ENCODE measurements around the gene CENPM.

CENPM gene

GRCh38 chr22:41966607-41967240 lies 19.8 kb upstream of the CENPM start:
- Histone ChIP-seq H3K9ac (ENCODE audit: low read length) (no peak overlapping the region), H3K27ac (ENCODE audit: low read depth, low read length) (no peak overlapping the region), H3F3A (ENCODE audit: insufficient read depth) (no peaks in the 10 kb centered on the region), H3K27me3 (ENCODE audit: low read length) (no peaks in the 10 kb centered on the region), H3K36me3 (ENCODE audit: low read length) (no peaks in the 10 kb centered on the region), H3K4me2 (ENCODE audit: low read depth, low read length, poor library complexity, severe bottlenecking) (no peak overlapping the region), H3K9me2 (replicated peaks; ENCODE audit: insufficient read depth, low read length) (no peaks in the 10 kb centered on the region), H2AFZ (ENCODE audit: low read depth, low read length, severe bottlenecking) (no peak overlapping the region), H3K4me3 (ENCODE audit: insufficient read depth, low read length, poor library complexity, severe bottlenecking) (no peak overlapping the region), H4K20me1 (ENCODE audit: low read depth, low read length) (no peaks in the 10 kb centered on the region), H3K79me2 (ENCODE audit: insufficient read depth, low read length) (no peaks in the 10 kb centered on the region), H3K9me3 (ENCODE audit: insufficient read depth, low read length) (no peaks in the 10 kb centered on the region)
- peak; percentile 24 for TF ChIP-seq CTCF (IDR thresholded peaks at IDR 0.05; ENCODE audit: insufficient read depth, low read length, poor library complexity, severe bottlenecking)
- no peak for TF ChIP-seq EZH2phosphoT487 (conservative IDR thresholded peaks at IDR 0.05; ENCODE audit: low read length)

- H3K4me2 ChIP-seq (ENCODE audit: low read depth, low read length, poor library complexity, severe bottlenecking), result no peak overlapping the region
- no peak overlapping the region for H3K4me3 ChIP-seq (ENCODE audit: insufficient read depth, low read length, poor library complexity, severe bottlenecking)
- H3K27me3 ChIP-seq (ENCODE audit: low read length), result no peaks in the 10 kb centered on the region
- no peak overlapping the region for H2AFZ ChIP-seq (ENCODE audit: low read depth, low read length, severe bottlenecking)
- no peaks in the 10 kb centered on the region for H3K79me2 ChIP-seq (ENCODE audit: insufficient read depth, low read length)
- no peak overlapping the region for H3K9ac ChIP-seq (ENCODE audit: low read length)
- H4K20me1 ChIP-seq (ENCODE audit: low read depth, low read length), result no peaks in the 10 kb centered on the region
- no peak overlapping the region for H3K27ac ChIP-seq (ENCODE audit: low read depth, low read length)
- H3K9me2 ChIP-seq (replicated peaks; ENCODE audit: insufficient read depth, low read length), result no peaks in the 10 kb centered on the region
- no peak for TF ChIP-seq EZH2phosphoT487 (conservative IDR thresholded peaks at IDR 0.05; ENCODE audit: low read length)
- no peak for TF ChIP-seq CTCF (IDR thresholded peaks at IDR 0.05; ENCODE audit: insufficient read depth, low read length, poor library complexity, severe bottlenecking)
- no peaks in the 10 kb centered on the region for H3K9me3 ChIP-seq (ENCODE audit: insufficient read depth, low read length)
- H3F3A ChIP-seq (ENCODE audit: insufficient read depth), result no peaks in the 10 kb centered on the region
- H3K36me3 ChIP-seq (ENCODE audit: low read length), result no peaks in the 10 kb centered on the region
Measured at GRCh38 chr22:41966225-41966606, 19.3 kb upstream of the CENPM start.

GRCh38 chr22:41964112-41964491 lies 17.1 kb upstream of the CENPM start:
- no peaks in the 10 kb centered on the region for H3K9me2 ChIP-seq (replicated peaks; ENCODE audit: insufficient read depth, low read length)

More at GRCh38 chr22:41964112-41964491, 17.1 kb upstream of the CENPM start:
- Histone ChIP-seq H3F3A (ENCODE audit: insufficient read depth) (no peaks in the 10 kb centered on the region), H2AFZ (ENCODE audit: low read depth, low read length, severe bottlenecking) (no peak overlapping the region), H3K9ac (ENCODE audit: low read length) (no peak overlapping the region), H3K79me2 (ENCODE audit: insufficient read depth, low read length) (no peaks in the 10 kb centered on the region), H3K27ac (ENCODE audit: low read depth, low read length) (no peak overlapping the region), H3K27me3 (ENCODE audit: low read length) (no peaks in the 10 kb centered on the region), H3K9me3 (ENCODE audit: insufficient read depth, low read length) (no peaks in the 10 kb centered on the region), H4K20me1 (ENCODE audit: low read depth, low read length) (no peaks in the 10 kb centered on the region), H3K4me2 (ENCODE audit: low read depth, low read length, poor library complexity, severe bottlenecking) (no peak overlapping the region), H3K4me3 (ENCODE audit: insufficient read depth, low read length, poor library complexity, severe bottlenecking) (no peak overlapping the region), H3K36me3 (ENCODE audit: low read length) (no peaks in the 10 kb centered on the region)
- TF ChIP-seq CTCF (IDR thresholded peaks at IDR 0.05; ENCODE audit: insufficient read depth, low read length, poor library complexity, severe bottlenecking) (no peak), EZH2phosphoT487 (conservative IDR thresholded peaks at IDR 0.05; ENCODE audit: low read length) (no peak)

Data from SU-DHL-6 (cell line).